B cell (primary cell): ENCODE results near the gene NKX1-2.

Source experiments
- CTCF ChIP-seq: fragments of 200-600 bp; IDR thresholded peaks from one replicate; pipeline ENCODE4 v1.8.0; 2022; ENCODE audit warnings: antibody characterized with exemption, mild to moderate bottlenecking
- EZH2 ChIP-seq: IDR thresholded peaks from 2 replicates; pipeline ENCODE4 v1.6.1; 2012; ENCODE audit warnings: borderline replicate concordance, low read depth, mild to moderate bottlenecking, moderate library complexity, low read length; ENCODE audit not compliant: insufficient read depth, poor library complexity, severe bottlenecking

- no peak for TF ChIP-seq CTCF
- no peak for TF ChIP-seq EZH2
These were observed 32.5 kb upstream of the NKX1-2 start for GRCh38 chr10:124482236-124482800.
